GM19193 (cell line): ENCODE results near the gene TEAD1.

Experiments
- POLR2A ChIP-seq: IDR thresholded peaks from 4 replicates; pipeline ENCODE4 v1.6.1; 2011; ENCODE audit not compliant: insufficient read depth, insufficient read length; ENCODE audit errors: extremely low read depth

The TEAD1 gene

GRCh38 chr11:12749442-12749841 is 75.2 kb downstream of the TEAD1 start:
- TF ChIP-seq POLR2A = no peak

- TF ChIP-seq POLR2A = no peak
Measured at GRCh38 chr11:12750181-12750580, 76.0 kb downstream of the TEAD1 start.

GRCh38 chr11:12752868-12753524 is 78.8 kb downstream of the TEAD1 start:
- TF ChIP-seq POLR2A = no peak

- TF ChIP-seq POLR2A = no peak
Measured at GRCh38 chr11:12754021-12754420, 79.8 kb downstream of the TEAD1 start.

- TF ChIP-seq POLR2A = no peak
Measured at GRCh38 chr11:12754582-12755234, 80.5 kb downstream of the TEAD1 start.

- no peak for TF ChIP-seq POLR2A
Measured at GRCh38 chr11:12755510-12756453, 81.6 kb downstream of the TEAD1 start.

GRCh38 chr11:12756454-12756806 is 82.2 kb downstream of the TEAD1 start:
- no peak for TF ChIP-seq POLR2A

- no peak for TF ChIP-seq POLR2A
Measured at GRCh38 chr11:12756867-12757266, 82.6 kb downstream of the TEAD1 start.

- TF ChIP-seq POLR2A = no peak
Measured at GRCh38 chr11:12757416-12757815, 83.2 kb downstream of the TEAD1 start.

GRCh38 chr11:12761029-12761428 is 86.8 kb downstream of the TEAD1 start:
- TF ChIP-seq POLR2A = no peak

- no peak for TF ChIP-seq POLR2A
Measured at GRCh38 chr11:12762278-12762677, 88.1 kb downstream of the TEAD1 start.

GRCh38 chr11:12762696-12763324 is 88.6 kb downstream of the TEAD1 start:
- TF ChIP-seq POLR2A = no peak

- TF ChIP-seq POLR2A = no peak
Measured at GRCh38 chr11:12764187-12764914, 90.1 kb downstream of the TEAD1 start.

- no peak for TF ChIP-seq POLR2A
Measured at GRCh38 chr11:12765428-12765827, 91.2 kb downstream of the TEAD1 start.
